ENCODE measurements around the gene FGR. TPM values are rescaled to one million over a fixed set of nuclear protein-coding genes. Genes with fewer than 3 reads are reported as not detected.

FGR gene
- total RNA-seq, 1 donor from 2014 or later, result not detected

GRCh38 chr1:27612718-27613117 is 22.3 kb downstream of the FGR start:
- TF ChIP-seq, protein P1, sequence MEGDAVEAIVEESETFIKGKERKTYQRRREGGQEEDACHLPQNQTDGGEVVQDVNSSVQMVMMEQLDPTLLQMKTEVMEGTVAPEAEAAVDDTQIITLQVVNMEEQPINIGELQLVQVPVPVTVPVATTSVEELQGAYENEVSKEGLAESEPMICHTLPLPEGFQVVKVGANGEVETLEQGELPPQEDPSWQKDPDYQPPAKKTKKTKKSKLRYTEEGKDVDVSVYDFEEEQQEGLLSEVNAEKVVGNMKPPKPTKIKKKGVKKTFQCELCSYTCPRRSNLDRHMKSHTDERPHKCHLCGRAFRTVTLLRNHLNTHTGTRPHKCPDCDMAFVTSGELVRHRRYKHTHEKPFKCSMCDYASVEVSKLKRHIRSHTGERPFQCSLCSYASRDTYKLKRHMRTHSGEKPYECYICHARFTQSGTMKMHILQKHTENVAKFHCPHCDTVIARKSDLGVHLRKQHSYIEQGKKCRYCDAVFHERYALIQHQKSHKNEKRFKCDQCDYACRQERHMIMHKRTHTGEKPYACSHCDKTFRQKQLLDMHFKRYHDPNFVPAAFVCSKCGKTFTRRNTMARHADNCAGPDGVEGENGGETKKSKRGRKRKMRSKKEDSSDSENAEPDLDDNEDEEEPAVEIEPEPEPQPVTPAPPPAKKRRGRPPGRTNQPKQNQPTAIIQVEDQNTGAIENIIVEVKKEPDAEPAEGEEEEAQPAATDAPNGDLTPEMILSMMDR (conservative IDR thresholded peaks at IDR 0.05; ENCODE audit: low read depth, low read length), result no peak
- no peak for DNase-seq (ENCODE audit: low read depth)
- no peak overlapping the region for H3K4me3 ChIP-seq (ENCODE audit: low read depth, low read length)

DNA sequence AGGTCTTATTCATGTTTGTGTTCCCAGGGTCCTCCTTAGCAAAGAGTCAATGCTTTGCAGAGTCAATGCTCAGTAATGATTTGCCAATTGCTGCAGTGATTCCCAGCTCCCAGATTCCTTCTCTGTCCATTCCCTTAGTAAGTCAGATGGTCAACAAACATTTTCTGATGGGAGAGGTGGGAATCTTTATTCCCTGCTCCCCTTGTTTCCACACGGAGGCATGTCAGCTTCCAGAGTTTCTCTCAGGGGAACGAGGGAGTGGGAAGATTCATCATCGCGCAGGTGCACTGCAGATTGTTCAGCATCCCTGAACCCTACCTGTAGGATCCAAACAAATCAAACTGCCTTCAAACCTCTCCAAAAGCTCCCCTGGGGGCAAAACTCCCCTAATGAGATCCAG is 23.5 kb downstream of the FGR start:
- TF ChIP-seq, protein P1 (conservative IDR thresholded peaks at IDR 0.05; ENCODE audit: low read depth, low read length), result no peak

GRCh38 chr1:27609618-27610240 is 25.3 kb downstream of the FGR start:
- no peak for DNase-seq (ENCODE audit: low read depth)
- H3K4me3 ChIP-seq (ENCODE audit: low read depth, low read length), result no peak overlapping the region
- TF ChIP-seq, protein P1 (conservative IDR thresholded peaks at IDR 0.05; ENCODE audit: low read depth, low read length), result no peak

More for the DNA sequence above, 23.5 kb downstream of the FGR start:
- no peak for DNase-seq (ENCODE audit: low read depth)
- no peak overlapping the region for H3K4me3 ChIP-seq (ENCODE audit: low read depth, low read length)

- no peak overlapping the region for H3K4me3 ChIP-seq (ENCODE audit: low read depth, low read length)
- TF ChIP-seq, protein P1 (conservative IDR thresholded peaks at IDR 0.05; ENCODE audit: low read depth, low read length), result no peak
- no peak for DNase-seq (ENCODE audit: low read depth)
These were observed 25.8 kb downstream of the FGR start for GRCh38 chr1:27609210-27609555.

DNA sequence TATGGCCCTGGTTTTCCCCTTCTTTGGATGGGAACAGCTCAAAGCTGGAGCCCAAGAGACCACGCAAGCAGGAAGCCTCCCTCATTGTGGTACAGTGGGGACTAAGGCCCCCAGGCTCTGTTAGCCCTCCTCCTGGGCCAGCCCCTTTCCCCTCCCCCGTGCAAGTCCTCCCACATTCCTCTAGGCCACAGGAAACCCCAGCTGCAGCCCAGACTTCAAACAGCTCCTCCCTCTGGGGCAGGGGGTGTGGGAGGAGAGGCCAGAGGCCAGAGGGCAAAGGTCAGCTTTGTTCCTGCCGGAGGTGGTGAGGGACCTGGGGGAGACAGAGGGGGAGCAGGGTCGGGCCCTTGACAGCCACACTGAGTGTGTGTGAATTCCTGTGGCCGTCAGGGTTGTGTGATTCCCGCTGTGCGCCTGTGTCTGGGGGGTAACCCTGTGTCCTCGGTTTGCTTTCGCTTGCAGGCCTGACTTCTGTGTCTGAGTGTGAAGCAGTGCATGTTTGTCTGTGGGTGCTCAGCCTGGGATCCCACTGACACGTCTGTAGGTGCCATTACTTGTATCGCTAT is 27.7 kb downstream of the FGR start:
- H3K4me3 ChIP-seq (ENCODE audit: low read depth, low read length), result no peak overlapping the region
- TF ChIP-seq, protein P1 (conservative IDR thresholded peaks at IDR 0.05; ENCODE audit: low read depth, low read length), result no peak
- no peak for DNase-seq (ENCODE audit: low read depth)

DNA sequence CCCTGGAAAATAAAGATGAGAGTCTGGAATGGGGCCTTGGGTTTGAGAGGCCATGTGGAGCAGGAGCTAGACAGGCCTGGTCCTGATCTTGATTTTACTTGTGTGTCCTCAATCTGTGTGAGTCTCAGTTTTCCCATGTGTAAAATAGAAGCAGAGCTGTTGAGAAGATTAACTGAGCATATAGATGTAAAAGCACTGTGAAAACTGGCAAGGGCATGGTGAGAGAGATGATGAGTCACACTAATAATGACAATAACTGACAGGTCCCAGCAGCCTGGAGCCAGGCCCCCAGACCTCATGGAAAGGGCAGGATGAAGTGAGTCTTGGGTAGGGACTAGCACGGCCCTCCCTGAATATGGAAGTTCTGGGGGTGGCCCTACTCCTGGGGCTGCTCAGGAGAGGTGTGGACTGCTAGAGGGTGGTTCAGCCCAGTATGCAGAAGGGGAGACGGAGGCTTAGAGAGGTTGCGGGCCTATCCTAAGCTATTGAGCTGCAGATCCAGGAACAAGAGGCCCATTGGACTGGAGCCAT is 28.2 kb downstream of the FGR start:
- no peak for DNase-seq (ENCODE audit: low read depth)
- TF ChIP-seq, protein P1 (conservative IDR thresholded peaks at IDR 0.05; ENCODE audit: low read depth, low read length), result no peak
- H3K4me3 ChIP-seq (ENCODE audit: low read depth, low read length), result no peak overlapping the region
